Stomach (tissue), 9 donors: Measurements from ENCODE around the gene PPM1L. TPM values are rescaled to one million over a fixed set of nuclear protein-coding genes. Genes with fewer than 3 reads are reported as not detected.

ENCODE experiments used
- DNase-seq, 2 donors: peaks; one replicate each; pipeline versions ENCODE4 v3.0.0 to v3.0.0-alpha.2; 2013 to 2019
- H3K27ac ChIP-seq, 5 donors: fragments of 200-600 bp in 4 of 5; sonication (generic) in 4 of 5; one replicate each; pipeline ENCODE4 v1.5.1; 2013 to 2019; ENCODE audit warnings: mild to moderate bottlenecking in 1 of 5, moderate library complexity in 1 of 5
- H3K27me3 ChIP-seq, 3 donors: fragments of 200-600 bp; sonication (generic); one replicate each; pipeline ENCODE4 v1.5.1; 2017 to 2019; ENCODE audit warnings: mixed run types in 1 of 3
- H3K36me3 ChIP-seq, 4 donors: fragments of 200-600 bp; sonication (generic); 1 replicate in 3 of 4; 2 replicates in 1 of 4; pipeline ENCODE4 v1.5.1; 2016 to 2019
- H3K4me1 ChIP-seq, 4 donors: fragments of 200-600 bp; sonication (generic); one replicate each; pipeline ENCODE4 v1.5.1; 2016 to 2019
- H3K4me3 ChIP-seq, 4 donors: fragments of 200-600 bp; sonication (generic) in 3 of 4; one replicate each; pipeline ENCODE4 v1.5.1; 2016 to 2019; ENCODE audit warnings: mild to moderate bottlenecking in 1 of 4
- H3K9me3 ChIP-seq, 4 donors: fragments of 200-600 bp; sonication (generic); one replicate each; pipeline ENCODE4 v1.5.1; 2016 to 2019
- CTCF ChIP-seq, 7 experiments: fragments of 450-650 bp in 4 of 7; fragments of 200-600 bp in 3 of 7; sonication (generic) in 3 of 7; IDR thresholded peaks; one replicate each; pipeline ENCODE4 v1.5.1; 2016 to 2019; ENCODE audit warnings: antibody characterized with exemption in 7 of 7, control low read depth in 2 of 7, mild to moderate bottlenecking in 1 of 7
- EP300 ChIP-seq: sonication (generic); formaldehyde crosslinking; IDR thresholded peaks from one replicate; pipeline ENCODE4 v1.6.1; 2017; ENCODE audit warnings: antibody characterized with exemption
- POLR2A ChIP-seq, 4 donors: fragments of 450-650 bp; IDR thresholded peaks; one replicate each; pipeline ENCODE4 v1.6.1; 2016; ENCODE audit warnings: antibody characterized with exemption in 4 of 4, control low read depth in 2 of 4, mild to moderate bottlenecking in 1 of 4, moderate library complexity in 1 of 4
- POLR2AphosphoS5 ChIP-seq, 3 donors: sonication (generic); formaldehyde crosslinking; IDR thresholded peaks; one replicate each; pipeline ENCODE4 v1.6.1; 2016; ENCODE audit warnings: antibody characterized with exemption in 3 of 3
- WGBS, 5 donors: extraction: QIAGEN DNeasy Blood & Tissue Kit in 3 of 5; methylation state at CpG; one replicate each; pipeline versions ENCODE4 v1.1.5 to v1.1.7; 2013 to 2018; 5-methylcytosine and 5-hydroxymethylcytosine counted together
- intact Hi-C: fragments of 100-400 bp; cut with DNase I; formaldehyde crosslinking; loops from one replicate; pipeline ENCODE4 v1.15.1; 2023; ENCODE audit warnings: low total_unique reads
- polyA plus RNA-seq, 3 donors: library from polyadenylated mRNA; stranded (reverse); fragments of 200-250 nt; gene quantifications; one replicate each; pipeline ENCODE4 v1.2.3, GENCODE V29; 2013
- total RNA-seq, 5 donors: library from RNA; depleted of rRNA; stranded (reverse); fragments of >200 nt; gene quantifications; one replicate each; pipeline versions ENCODE4 v1.1.0 to v1.2.3, GENCODE V29; 2014 to 2016
- donor health status: healthy with polysubstance abuse.
- donor health status: Bipolar disorder and iron deficiency.
- donor health status: healthy.

The PPM1L gene
- total and polyA plus RNA-seq, 8 donors: 0.61 to 45.1 (median 15.2) TPM

- H3K9me3 ChIP-seq: no peaks in the 10 kb centered on the region
- WGBS, 5 donors: 52 to 72% (median 59%) methylated on average over 2 of the region's 2 CpGs
- H3K4me3 ChIP-seq: no peak overlapping the region
- no peak for TF ChIP-seq POLR2A (IDR thresholded peaks at IDR 0.05)
- no peak for TF ChIP-seq POLR2AphosphoS5 (IDR thresholded peaks at IDR 0.05)
- TF ChIP-seq CTCF (IDR thresholded peaks at IDR 0.05): no peak
- no peak for TF ChIP-seq EP300
- H3K27me3 ChIP-seq: no peaks in the 10 kb centered on the region
- H3K4me1 ChIP-seq: peaks cover 0 to 6% (median 2%) of the 10 kb centered on the region in 4 donors
- no peaks in the 10 kb centered on the region for H3K36me3 ChIP-seq
- no peak for DNase-seq
- intact Hi-C loops: no loop called here
- H3K27ac ChIP-seq: no peak overlapping the region
Measured at GRCh38 chr3:160973067-160973809, 217.2 kb downstream of the PPM1L start.

GRCh38 chr3:160977773-160978172 is 221.7 kb downstream of the PPM1L start:
- Histone ChIP-seq H3K27ac (no peak overlapping the region), H3K4me3 (no peak overlapping the region), H3K36me3 (no peaks in the 10 kb centered on the region), H3K27me3 (no peaks in the 10 kb centered on the region), H3K9me3 (no peaks in the 10 kb centered on the region), H3K4me1 (peaks cover 0 to 6% (median 0%) of the 10 kb centered on the region in 4 donors)
- no peak for TF ChIP-seq EP300
- no peak for TF ChIP-seq POLR2AphosphoS5 (IDR thresholded peaks at IDR 0.05)
- TF ChIP-seq POLR2A (IDR thresholded peaks at IDR 0.05): no peak
- TF ChIP-seq CTCF (IDR thresholded peaks at IDR 0.05): no peak
- intact Hi-C loops: no loop called here
- no peak for DNase-seq

GRCh38 chr3:160980740-160981139 is 224.7 kb downstream of the PPM1L start:
- Histone ChIP-seq H3K9me3 (peaks cover 0 to 11% (median 3%) of the 10 kb centered on the region in 4 donors), H3K4me1 (no peaks in the 10 kb centered on the region), H3K27ac (peak overlapping the region in 1 of 5 donors; percentile 52), H3K36me3 (no peaks in the 10 kb centered on the region), H3K4me3 (no peak overlapping the region), H3K27me3 (no peaks in the 10 kb centered on the region)
- DNase-seq: no peak
- 80 to 89% (median 83%) methylated on average over 2 of the region's 2 CpGs for WGBS, 5 donors
- TF ChIP-seq CTCF (IDR thresholded peaks at IDR 0.05): no peak
- no peak for TF ChIP-seq POLR2AphosphoS5 (IDR thresholded peaks at IDR 0.05)
- TF ChIP-seq EP300: no peak
- TF ChIP-seq POLR2A (IDR thresholded peaks at IDR 0.05): no peak
- intact Hi-C loops: no loop called here

- Histone ChIP-seq H3K9me3 (peaks cover 0 to 11% (median 3%) of the 10 kb centered on the region in 4 donors), H3K4me1 (no peaks in the 10 kb centered on the region), H3K4me3 (no peak overlapping the region), H3K36me3 (no peaks in the 10 kb centered on the region), H3K27ac (peak overlapping the region in 1 of 5 donors; percentile 52), H3K27me3 (no peaks in the 10 kb centered on the region)
- WGBS, 5 donors: 92 to 96% (median 93%) methylated on average over 3 of the region's 3 CpGs
- TF ChIP-seq POLR2A (IDR thresholded peaks at IDR 0.05): no peak
- TF ChIP-seq POLR2AphosphoS5 (IDR thresholded peaks at IDR 0.05): no peak
- no peak for TF ChIP-seq CTCF (IDR thresholded peaks at IDR 0.05)
- no peak for TF ChIP-seq EP300
- intact Hi-C loops: no loop called here
- DNase-seq: peak in 1 of 2 donors; percentile 53
Measured at GRCh38 chr3:160981217-160981938, 225.3 kb downstream of the PPM1L start.
